CD4-positive, alpha-beta T cell treated with Interleukin-12 subunit alpha and Interleukin-12 subunit beta, for 1 hour (primary cell): ENCODE results near the gene RC3H1.
"Not testable (repeated sequence)": the region's sequence is repeated elsewhere in the genome, so short reads cannot be mapped to it uniquely, and the experiment has no call there.

Experiments used
- DNase-seq: peaks from one replicate; pipeline ENCODE4 v3.0.0-alpha.2; 2020

Gene RC3H1

DNA sequence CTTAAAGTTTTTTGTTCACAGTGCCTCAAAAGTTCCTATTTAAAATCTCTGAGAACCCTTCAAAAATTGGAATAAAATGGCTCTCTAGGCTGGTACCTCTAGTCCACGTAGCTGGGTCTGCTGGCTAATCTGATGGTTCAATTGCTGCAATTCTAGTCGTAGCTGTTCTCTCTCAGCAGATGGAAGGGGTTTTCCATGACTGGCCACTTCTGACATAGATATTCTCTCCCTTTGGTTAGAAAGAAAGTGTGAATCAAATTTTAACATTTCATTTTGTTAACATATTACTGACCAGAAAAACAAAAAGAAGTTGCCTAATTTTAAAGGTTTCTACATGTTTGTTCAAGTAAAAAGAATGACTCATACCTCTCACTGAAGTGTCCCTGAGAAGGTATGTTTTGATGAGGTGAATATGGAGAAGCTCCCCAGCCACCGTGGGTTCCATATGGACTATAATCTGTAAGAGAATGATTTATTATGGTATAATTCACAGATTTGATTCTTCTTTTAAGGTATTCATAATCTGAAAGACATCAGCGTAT lies 75.7 kb downstream of the RC3H1 start:
- no peak for DNase-seq

DNA sequence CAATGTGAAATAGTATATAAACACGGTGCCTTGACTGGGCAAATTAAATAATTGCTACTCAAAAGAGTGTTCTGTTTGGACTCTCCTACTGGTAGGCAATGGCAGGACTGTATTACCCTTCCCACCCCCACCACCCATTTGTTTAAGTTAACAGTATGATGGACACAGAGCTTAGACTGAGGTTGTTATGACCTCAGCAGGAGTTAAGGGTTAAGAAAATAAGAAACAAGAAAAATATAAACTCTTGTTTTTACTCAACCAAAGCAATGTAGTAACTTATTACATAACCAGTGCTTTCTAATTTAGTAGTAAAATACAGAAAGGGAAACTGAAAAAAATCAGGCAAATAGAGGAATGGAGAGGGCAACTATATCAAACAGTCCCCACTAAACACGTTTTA lies 85.1 kb downstream of the RC3H1 start:
- no peak for DNase-seq

DNA sequence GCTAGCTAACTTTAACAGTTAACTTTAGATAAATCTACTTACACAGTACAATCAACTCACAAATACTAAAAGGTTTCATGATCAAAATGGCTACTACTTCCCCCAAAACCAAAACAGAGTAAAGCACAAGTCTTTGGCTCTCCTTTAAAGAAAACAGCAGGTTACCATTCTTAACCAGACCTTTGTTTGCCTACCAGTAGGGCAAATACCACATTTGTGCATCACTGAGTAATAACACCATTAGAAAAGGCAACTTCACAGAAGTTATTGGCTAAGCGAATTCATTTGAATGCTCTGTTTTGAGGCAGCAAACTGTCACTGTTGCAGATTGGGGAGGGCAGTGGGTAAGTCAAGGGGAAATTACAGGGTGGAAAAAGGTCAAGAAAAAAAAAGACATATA lies 87.7 kb downstream of the RC3H1 start:
- DNase-seq: no peak

DNA sequence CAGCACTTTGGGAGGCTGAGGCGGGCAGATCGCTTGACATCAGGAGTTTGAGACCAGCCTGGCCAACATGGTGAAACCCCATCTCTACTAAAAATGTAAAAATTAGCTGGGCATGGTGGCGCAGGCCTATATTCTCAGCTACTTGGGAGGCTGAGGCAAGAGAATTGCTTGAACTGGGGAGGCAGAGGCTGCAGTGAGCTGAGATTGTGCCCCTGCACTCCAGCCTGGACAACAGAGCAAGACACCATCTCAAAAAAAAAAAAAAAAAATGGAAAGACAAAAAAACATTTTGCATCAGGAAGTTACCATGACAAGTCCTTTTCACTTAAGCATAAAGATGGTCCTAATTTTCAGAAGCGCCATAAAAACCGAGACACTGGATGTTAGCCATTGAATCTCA lies 91.6 kb downstream of the RC3H1 start:
- not testable (repeated sequence) for DNase-seq

DNA sequence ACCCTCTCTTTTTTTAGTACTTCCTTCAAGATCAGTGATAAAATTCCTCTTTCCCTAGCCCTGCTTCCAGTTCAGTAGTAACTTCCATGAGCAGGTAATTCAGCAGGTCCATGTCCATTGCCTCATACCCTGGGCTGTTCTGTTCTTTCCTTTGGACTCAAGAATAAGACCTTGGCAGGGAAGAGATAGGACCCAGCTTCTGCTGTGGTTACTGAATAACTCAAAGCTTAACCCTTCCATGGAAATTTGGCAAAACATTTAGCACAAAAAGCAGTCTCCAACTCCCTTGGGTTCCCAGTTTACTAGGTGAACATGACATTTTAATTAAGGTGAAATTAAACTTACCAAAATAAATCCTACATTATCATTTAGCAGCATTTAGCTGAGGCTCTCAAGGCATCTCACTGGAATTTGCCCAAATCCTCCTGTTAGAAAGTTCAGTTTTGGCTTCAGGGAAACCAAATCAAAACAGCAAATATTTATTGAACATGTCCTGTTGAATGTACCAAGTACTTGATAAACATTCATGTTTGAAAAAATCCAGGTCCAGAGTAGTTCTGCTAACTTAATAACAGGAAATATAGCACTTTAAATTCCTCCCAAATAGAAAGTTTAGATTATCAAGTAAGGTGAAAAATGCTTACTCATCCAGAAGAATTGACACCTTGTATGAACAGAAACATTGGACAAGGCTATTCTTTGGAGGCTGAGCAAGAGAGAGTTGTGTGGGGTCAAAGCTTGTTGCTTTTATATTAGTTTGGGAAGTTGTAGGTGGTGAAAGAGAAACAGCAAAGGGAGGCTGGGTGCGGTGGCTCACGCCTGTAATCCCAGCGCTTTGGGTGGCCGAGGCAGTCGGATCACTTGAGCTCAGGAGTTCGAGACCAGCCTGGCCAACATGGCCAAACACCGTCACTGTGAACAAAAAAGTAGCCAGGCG lies 96.6 kb downstream of the RC3H1 start:
- no peak for DNase-seq

DNA sequence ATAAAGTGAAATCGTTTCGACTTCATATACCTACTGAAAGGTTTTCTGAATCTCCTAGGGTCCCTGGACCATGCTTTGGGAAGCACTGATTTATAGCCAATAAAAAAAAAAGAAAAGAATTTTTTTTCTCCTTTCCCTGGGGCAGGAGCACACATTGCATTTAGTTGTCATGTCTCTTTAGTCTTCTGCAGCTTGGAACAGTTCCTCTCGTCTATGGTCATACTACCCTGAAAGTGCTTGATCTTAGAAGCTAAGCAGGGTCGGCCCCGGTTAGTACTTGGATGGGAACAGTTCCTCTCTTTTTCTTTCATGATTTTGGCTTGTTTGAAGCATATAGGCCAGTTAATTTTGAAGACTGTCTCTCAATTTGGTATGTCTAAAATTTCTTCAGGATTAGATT lies 101.3 kb downstream of the RC3H1 start:
- no peak for DNase-seq

DNA sequence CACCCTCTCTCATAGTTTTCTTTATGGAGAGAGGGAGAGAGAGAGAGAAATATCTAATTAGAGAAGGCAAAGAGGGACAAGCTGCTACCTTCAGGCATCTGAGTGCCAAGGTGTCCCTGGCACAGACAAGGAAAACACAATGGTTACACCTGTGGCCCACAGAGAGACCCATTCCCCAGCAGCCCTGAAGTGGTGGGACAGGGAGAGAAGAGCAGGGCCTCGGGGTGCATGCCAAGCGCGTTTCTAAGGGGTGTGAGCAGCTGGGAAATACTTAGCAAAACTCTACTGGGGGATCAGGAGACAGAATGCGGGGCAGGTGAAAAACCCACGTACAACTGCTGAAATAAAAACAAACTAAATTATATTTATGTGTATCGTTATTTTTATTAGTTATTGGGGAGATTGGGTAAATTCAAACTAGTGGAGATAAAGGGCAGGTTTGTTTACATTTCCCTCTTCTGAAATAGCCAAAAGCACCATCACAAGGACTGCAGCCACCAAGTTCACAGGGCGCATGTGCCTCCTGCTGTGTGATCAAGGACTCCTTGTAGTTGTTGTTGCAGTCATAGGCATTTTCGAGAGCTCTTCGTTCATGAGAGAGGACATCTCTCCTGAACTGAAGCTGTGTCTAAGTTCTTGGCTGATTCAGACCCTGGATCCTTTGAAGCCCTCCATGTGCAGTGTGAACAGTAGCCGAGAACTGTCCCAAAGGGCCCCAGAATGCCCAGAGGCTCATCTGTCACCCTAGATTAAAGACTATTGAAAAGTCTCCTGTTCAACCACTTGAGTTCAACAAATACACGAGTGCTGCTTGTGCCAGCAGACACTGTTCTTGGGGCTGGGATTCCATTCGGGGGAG lies 104.3 kb downstream of the RC3H1 start:
- DNase-seq: no peak

DNA sequence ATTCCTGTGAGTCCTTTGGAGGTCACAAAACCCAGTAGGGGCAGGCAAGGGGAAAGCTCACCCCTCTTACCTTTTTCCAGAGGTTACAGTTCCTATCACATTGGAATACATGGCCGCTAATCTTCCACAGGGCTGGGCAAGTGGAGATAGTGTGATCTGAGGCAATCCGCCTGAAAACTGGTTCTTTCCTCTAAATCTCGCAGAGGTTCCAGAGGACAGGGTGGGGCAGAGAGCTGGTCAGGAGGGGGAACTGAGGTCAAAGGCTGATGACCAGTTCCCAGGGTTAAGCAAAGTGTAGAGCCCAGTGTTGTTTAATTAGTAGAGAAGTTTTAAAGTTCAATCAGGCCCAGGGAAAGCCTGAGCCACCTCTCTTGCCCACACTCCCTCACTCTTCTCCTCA lies 105.0 kb downstream of the RC3H1 start, which contains the start of gene SERPINC1:
Gene SERPINC1 (minus strand): TSS at position 179 of the 400 bp plus-strand sequence. CDS start 68 bp downstream, at position 111.
- no peak for DNase-seq

DNA sequence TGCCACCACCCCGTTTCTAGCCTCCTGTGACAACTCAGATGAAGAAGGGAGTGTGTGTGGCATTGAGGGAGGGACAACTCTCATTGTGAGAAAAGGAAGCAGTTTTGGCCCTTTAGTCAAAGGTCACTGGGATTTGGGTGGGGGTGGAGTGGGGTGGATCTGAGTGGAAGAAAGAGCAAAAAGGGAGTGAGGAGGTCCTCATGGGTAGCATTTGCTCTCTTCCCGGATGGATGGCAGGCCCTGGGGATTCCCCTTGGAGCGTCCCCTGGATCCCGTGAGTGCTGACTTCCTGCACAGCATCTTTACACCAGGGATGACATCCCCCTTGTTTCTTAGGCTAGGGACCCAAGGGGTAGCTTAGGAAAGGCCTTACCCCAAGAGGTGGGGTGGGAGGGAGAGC lies 105.5 kb downstream of the RC3H1 start:
- no peak for DNase-seq

DNA sequence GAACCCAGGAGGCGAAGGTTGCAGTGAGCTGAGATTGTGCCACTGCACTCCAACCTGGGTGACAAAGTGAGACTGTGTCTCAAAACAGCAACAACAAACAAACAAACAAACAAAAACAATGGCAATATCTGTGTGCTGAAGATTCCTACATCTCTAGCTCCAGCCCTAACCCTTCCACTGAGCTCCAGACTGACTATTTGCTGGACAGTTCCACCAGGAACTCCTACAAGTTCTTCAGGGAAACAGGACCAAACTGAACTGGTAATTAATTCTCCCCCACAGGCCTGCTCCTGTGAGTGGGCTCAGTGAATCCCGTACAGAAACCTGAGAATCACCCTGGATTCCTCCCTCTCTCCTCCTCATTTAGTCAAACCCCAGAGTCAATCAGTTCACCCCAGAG lies 106.6 kb downstream of the RC3H1 start:
- DNase-seq: no peak

DNA sequence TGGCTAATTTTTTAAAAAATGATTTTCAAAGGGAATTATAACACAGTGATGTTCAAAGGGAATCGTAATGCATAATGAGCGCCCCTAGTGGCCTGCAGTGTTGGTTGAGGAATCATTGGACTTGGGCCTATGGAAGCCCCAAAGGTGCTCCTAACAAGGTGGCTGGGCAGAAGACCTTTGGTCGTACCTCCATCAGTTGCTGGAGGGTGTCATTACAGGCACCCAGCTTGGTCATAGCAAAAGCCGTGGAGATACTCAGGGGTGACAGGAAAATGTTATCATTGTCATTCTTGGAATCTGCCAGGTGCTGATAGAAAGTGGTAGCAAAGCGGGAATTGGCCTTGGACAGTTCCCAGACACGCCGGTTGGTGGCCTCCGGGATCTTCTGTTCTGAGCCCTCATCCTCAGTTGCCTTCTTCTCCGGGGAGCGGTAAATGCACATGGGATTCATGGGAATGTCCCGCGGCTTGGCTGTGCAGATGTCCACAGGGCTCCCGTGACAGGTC lies 107.7 kb downstream of the RC3H1 start:
- peak; percentile 28 for DNase-seq

DNA sequence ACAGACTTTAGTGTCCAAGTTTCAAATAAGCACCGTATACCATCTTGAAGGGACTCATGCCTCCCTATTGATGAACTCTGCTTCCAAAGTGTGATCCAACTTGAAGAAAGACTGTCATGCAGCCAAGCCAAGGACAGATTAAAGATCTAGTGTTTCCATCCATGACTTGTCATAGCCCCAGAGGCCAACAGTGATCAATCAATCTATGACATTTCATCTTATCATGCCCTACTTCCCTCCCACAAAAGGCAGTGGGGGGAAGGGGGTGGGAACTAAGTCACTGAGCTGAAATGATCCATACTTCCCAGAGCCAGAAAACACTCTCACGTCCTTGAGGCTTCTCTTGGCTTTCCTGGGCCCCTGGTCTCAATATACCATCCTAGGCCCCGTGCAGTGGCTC lies 109.0 kb downstream of the RC3H1 start:
- no peak for DNase-seq

DNA sequence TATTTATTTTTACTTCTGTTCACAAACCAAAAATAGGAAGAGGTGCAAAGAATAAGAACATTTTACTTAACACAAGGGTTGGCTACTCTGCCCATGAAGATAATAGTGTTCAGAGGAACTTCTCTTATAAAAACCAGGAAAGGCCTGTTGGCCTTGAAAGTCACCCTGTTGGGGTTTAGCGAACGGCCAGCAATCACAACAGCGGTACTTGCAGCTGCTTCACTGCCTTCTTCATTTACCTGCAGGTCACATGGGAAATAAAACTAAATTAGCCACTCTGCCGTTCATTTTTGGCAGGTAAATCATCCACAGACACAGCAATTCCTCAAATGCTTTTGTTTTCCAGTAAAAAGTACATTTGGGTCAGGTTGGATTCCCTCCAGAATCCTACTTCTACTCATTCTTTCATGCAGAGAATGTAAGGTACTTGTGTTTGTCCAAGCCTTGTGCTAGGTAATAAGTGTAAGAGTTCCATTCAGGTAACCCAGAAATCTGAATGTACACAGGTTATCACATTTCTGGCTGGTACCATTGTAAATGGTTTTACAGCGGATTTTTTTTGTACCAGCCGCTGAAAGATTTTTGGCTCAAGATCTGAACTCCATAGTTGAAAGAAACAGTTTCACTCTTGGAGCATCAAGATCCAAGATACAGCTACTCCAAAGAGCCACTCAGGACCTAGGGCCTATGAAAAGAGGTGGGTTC lies 118.2 kb downstream of the RC3H1 start:
- no peak for DNase-seq

DNA sequence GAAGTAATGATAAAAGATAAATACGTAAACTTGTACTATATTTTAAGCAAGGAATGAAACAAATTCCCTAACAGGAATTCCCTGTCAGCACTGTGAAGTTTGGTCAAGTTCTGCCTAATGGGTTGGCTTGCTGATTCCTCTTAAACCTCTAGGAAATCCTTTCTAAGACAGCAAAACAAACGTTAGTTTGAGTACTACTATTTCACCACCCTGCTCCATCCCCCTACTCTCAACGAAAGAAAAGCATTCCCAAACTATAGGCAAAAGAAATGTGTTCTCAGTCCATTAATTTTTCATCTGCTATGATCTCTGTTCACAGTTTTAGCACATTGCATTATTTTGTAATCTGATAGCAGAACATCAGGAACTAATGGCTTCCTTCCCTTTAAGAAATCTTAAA lies 121.2 kb downstream of the RC3H1 start:
- DNase-seq: no peak

DNA sequence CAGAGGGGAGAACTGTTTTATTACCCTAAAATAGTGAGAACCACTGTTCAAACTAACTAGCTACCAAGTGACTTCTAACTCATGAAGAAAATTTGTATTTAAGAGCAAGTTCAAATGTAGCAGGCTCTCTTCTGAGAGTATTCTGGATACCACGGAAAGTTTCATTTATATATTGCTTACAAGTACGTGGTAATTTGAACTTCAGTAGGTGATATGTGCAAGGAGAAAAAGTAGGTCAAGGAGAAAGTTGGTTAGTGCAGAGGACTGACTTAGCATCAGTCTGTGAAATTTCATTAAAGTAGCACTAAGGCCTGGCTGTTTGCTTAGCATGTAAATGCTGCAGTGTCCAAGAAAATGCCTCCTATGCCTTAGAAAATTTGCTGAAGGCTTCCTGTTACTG lies 121.7 kb downstream of the RC3H1 start:
- DNase-seq: no peak

DNA sequence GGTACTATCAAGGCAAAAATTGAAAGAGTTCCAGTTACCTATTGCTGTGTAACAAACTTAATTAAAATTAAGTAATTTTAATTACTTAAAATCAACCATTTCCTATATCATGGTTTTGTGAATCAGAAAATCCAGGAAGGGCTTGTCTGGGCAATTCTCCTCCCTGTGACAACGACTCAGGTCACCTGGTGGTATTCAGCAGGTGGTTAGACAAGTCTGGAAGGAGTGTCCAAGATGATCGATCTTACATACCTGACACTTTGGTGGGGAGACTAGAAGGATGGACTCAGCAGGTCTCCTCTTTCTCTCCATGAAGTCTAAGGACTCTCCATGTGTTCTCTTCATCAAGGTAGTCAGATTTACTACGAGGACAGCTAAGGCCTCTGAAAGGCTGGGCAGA lies 128.0 kb downstream of the RC3H1 start:
- DNase-seq: no peak

DNA sequence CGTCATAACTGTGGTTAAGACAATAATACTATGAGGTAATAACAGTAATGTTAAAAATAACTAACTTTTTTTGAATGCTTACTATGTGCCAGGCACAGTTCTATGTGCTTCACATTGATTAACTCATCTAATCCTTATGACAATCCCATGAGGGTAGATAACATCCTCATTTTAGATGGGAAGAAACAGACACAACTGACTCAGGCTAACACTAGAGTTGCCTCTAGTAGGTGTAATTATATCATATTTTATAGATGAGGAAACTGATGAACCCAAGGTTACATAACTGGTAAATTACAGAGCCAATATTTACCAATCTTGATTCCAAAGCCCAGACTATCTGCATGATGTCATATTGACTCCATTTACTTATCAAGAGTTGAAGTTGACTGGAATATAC lies 128.5 kb downstream of the RC3H1 start:
- no peak for DNase-seq

DNA sequence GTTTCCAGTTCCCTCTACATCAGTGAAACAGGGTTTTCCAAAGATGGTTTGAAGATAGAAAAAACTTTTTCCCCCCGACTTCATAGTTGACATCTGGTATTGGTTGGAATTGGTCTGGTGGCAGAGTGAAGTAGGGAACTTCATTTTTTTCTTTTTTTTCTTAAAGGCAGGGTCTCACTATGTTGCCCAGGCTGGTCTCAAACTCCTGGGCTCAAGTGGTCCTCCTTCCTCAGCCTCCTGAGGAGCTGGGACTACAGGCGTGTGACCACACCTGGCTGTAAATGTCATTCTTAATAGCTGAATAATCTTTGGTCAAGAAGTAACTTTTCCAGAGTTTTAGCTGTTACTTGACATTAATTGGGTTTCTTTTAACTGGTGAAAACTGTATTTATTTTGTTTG lies 132.3 kb downstream of the RC3H1 start:
- no peak for DNase-seq

DNA sequence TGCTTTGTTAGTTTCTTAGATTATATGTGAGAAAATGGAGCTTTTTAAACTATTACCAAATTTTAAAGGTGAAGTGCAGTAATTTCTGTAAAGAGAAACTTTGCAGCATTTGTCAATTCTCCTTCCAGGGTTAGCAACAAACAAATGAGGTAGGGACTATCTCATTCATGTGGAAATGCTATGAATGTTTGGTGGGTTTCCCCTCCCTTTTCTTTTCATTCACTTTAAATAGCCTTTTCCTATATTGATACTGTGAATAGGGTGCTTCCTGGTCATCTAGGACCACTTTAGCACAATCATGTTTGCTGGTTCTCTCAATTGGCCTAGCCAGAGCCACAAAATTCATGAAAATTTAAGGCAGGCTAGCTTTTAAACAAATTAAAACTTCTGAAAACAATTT lies 133.4 kb downstream of the RC3H1 start:
- no peak for DNase-seq

DNA sequence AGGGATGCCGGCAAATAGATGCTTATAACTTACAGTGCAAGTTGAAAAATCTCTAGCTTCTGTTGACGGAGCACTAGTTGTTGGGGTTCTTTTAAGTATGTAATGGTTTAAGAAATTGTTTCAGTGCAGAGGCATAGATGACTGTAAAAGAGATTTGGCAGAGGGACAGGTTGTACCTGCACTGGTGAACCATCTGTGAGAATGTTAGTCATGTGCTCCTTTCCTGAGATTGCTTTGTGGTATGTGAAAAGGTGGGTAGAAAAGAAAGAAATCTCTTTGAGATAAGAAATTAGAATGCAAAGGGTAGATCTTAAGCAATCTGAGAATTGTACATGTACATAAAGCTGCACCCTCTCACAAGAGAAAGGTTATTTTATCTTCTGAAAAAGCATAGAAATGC lies 134.5 kb downstream of the RC3H1 start:
- DNase-seq: no peak

DNA sequence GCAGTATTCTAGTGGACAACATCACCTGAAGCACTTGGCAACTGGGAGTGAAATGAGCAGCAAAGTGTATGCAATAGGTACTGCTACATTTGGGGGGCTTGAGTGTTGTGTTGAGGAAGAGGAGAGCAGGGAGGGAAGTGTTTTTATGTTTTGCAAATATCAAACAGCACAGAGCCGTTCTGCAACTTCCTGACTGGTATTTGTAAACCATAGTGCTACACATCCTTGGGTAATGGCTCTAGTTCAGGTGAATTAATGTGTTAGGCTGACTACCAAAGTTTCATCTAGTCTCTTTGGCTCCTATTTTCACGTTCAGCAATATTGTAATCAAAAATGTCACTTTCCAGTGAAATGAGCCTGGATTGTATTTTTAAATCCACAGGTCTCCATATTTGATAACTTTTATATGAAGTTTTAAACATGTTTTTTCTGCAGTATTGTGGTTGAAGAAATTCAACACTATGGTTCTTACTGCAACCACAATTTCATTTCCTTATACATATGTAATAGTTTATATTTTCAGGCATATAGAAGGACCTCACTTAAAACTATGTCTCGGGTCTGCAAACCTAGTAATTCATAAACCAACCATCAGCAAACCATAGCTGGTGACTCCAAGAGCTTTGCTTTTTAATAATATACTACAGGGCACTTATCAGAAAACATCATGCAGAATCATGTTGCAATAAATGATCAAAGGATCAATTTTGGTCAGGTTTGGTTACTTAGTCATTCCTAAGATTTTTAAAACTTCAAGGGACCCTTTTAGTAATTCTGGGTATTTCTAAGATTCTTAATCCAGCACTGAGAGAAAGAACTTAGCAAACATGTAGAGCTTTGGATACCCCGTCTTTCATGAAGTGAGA lies 135.2 kb downstream of the RC3H1 start:
- DNase-seq: no peak

DNA sequence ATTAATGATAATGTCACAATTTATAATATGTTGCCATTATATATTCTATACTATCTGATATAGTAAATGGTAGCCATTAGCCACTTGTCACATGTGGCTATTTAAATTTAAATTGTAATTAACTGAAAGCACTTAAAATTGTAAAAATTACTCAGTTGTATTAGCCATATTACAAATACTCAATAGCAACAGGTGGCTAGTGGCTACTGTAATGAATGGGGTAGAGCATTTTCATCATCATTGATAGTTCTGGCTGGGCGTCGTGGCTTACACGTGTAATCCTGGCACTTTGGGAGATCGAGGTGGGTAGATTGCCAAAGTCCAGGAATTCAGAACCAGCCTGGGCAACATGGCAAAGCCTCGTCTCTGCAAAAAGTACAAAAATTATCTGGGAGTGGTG lies 137.5 kb downstream of the RC3H1 start:
- DNase-seq: no peak
